NCI-H2196 (cell line): ENCODE results near the gene GRM4.

Experiments
- DNase-seq: peaks from one replicate; lab custom pipeline; 2025; ENCODE audit not compliant: unreplicated experiment; lab: John Stamatoyannopoulos, UW

Gene GRM4

DNA sequence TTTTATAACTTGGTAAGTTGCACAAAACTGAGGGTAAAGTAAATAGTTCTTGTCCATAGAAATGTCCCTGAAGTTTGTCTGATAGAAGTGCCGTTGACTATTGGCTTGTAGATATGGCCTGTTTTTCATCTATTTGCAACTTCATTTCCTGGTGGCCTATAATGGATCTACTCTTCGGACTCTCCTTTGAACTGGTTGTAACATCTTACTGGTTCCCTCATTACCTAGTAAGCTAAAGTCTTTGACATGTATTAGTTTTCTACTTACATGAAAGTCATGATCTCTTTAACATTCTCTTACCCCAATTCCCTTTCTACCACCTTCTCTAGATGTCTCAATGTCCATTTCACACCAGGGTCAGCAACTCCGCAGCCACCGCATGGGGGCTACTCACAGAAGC, 146.3 kb downstream of the GRM4 start:
- DNase-seq: no peak

DNA sequence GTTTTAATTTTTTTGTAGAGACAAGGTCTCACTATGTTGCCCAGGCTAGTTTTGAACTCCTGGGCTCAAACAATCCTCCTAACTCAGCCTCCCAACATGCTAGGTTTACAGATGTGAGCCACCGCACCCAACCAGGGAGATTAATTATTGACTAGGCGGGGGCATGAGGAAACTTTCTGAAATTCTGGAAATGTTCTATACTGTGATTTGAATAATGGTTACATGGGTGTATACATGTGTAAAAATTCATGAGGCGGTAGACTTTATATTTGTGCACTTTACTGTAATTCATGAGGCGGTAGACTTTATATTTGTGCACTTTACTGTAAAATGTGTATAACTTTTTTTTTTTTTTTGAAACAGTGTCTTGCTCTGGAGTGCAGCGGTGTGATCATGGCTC, 147.2 kb downstream of the GRM4 start:
- DNase-seq: no peak

DNA sequence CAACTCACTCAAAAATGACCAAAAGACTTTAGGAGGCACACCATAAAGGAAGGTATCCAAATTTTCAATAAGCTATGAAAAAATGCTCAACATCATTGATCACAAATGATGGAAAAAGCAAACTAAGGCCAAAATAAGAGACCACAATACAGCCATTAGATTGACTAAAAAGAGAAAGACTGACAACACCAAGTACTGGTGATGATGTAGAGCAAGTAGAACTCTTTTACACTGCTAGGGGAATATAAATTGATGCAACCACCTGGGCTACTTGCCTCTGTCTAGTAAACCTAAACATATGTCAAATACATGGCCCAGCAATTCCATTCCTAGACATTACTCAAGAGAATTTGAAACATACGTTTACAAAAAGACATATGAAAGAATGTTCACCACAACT, 148.6 kb downstream of the GRM4 start:
- no peak for DNase-seq

DNA sequence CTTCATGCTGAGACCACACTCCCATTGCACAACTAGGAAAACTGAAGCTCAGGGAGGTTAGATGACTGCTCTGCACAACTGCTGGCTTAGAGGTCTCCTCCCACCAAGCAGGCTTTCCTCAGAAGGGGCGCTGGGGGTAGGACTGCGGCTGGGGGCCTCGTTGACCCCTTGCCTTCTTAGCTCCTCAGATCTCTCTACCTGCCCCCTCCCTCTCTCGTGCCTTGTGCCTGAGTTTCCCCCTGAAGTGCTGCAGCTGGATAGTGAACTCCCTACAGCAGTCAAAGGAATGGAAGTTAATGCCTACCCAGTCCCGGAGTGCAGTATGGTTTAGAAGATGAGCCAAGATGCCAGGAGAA, 149.8 kb downstream of the GRM4 start:
- DNase-seq: no peak

DNA sequence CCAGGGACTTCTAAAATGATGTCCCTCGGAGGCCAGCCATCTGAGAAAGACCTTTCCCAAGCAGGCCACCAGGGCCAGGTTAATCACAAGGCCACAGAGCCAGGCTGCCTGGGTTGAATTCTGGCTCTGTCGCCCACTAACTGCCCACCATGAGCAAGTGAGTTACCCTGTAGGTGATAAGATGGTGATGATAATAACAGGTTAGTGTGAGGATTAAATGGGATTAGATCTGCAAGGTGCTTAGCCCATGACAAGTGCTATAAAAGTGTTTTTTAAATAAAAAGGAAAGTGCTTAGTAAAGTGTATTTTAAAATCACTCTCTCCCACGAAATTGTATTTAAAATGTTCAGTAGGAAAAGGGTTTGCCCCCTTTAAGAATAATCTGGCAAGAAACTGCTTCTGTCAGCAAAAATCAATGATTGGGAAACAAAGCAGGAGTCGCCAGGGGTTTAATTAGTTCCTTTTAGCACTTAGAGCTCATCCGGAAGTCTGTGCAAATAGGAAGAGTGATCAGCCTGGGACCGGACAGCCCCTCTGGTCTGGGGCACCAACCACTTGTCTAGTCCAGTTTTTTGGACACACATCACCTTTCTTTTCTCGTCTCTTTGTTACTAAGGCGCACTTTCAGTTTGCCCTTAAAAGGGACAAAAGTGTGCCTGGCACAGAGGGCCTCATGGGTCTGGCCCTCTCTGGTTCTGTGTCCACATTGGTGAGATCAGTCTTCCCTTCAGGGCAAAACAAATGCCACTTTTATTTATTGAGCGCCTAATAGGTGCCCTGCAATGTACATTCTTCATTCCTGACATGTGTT, 150.4 kb downstream of the GRM4 start:
- no peak for DNase-seq

DNA sequence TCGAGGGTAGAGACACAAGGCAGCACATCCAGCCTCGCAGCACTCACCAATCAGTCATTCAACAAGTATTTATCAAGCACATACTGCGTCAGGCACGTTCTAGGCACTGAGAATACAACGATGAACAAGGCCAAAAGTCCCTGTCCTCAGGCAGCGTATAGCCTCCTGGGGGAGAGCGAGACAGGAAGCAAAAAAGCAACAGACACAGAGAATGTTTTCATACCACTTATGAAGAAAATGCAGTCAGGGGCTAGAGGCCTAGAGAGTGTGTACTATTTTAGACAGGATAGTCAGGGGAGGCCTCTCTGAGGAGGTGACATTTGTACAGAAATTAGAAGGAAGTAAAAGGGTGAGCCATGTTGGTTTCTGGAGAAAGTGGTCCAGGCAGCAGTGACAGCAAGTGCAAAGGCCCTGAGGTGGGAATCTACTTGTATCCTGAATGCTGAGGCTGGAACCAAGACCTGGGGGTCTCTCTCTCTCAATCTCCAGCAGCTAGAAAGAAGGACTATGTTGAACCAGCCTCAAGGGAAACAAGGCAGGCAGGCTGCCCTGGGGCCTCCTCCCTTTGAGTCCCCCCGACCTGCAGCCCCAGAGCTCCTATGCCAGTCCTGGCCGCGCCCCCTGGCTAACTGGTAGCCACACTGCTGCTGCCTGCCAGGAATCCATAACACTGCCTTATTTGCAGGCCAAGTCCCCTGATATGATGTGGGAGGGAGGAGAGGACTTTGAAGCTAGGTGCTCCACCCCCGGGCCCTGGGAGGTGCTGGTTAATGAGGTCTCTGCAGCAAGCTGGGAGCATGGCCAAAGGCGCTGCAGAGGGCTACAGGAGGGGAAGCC, 151.2 kb downstream of the GRM4 start:
- peak; percentile 34 for DNase-seq

DNA sequence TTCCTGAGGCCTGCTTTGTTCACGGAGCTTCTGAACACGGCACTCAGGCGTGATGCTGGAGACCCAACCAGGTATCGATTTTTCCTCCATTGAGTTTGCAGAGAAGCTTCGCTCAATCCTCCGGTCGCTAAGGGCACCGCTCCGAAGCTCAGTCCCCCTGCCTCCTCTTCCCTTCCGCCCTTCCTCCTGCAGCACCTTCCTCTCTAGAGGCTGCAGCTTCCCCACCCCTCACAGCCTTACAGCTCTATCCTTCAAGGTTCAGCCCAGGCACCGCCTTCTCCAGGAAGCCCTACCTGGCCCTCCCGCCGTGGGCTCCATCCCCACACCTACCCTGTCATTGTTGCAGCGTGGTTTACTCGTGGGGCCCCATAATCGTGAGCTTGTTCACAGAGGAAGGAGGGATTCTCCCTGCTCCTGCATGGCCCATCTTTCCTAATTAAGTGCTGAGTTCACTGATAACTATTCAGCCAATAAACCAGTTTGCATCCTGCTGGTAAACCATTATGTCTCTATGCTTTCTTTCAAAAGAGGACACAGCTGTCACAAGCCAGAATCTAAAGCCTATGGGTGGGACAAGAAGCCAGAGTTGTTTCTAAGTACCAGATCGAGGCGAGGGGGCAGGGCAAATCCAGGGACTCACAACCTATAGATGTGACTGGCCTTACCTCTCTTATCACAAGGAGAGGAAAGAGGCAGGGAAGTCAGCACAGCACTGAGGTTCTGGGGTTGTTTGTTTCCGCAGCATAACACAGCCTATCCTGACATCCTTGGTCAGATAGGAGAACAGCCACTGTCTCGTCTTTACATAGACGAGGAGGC, 152.0 kb downstream of the GRM4 start:
- DNase-seq: no peak

DNA sequence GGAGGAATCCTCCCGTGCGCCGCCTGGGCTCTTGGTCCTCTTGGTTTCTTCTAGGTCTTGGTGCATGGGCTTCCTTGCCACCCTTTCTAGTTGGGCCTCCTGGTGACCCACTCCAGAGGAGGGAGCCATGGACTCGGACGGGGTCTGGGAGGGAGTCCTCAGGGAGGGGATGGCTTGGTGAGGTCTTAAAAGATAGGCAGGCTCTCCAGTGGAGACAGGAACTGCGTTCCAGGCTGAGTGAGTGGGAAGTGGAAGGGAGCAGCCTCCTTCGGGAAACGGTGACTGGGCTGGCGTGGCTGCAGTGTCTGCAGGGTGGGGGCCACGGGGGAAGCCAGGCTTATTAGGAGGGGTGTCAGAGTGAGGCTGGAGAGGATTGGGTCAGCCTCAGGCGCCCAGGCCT, 152.8 kb downstream of the GRM4 start:
- DNase-seq: no peak

DNA sequence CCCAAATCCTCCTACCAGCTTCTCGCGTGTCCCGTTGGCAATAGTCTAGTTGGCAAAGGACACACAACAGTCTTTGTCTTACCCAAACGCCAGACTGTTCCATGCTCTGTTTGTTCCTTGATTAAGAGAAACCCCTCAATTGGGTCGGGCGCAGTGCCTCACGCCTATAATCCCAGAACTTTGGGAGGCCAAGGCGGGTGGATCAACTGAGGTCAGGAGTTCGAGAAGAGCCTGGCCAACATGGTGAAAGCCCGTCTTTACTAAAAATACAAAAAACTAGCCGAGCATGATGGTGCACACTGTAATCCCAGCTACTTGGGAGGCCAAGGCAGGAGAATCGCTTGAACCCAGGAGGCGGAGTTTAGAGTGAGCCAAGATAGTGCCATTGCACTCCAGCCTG, 153.7 kb downstream of the GRM4 start:
- DNase-seq: no peak

DNA sequence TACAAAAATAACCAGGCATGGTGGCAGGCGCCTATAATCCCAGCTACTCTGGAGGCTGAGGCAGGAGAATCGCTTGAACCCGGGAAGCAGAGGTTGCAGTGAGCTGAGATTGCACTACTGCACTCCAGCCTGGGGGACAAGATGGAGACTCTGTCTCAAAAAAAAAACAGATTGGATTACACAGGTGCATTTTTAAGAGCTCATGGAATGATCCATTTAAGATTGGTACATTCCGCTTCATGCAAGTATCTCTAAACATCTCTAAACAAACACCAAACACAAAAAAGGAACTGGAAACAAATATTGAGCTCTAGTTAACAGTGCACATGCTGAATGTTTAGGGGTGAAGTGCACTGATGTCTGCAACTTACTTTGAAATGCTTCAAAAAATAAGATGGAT, 154.3 kb downstream of the GRM4 start:
- DNase-seq: no peak

DNA sequence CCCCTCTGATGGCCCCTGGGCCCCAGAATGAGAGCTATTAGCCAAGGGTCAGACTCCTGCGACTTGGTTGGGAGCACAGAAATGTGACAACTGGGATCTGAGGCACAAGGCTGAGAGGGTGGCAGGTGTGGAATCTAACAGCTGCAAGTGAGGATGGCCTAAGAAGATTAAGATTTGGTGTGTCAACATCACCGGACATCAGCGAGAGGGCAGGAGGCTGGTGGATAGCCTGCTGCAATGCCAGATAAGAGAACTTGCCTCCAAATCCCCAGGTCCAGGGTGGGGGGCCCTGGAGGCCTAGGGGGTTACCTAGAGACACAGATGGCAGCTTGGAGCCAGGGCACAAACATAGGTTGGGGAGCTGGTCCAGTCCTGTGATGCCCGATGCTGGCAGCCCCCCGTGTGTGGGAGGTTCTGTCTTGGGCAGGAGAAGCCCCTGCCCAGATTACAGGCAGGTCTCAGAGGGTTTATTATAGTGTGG, 155.8 kb downstream of the GRM4 start:
- DNase-seq: no peak

DNA sequence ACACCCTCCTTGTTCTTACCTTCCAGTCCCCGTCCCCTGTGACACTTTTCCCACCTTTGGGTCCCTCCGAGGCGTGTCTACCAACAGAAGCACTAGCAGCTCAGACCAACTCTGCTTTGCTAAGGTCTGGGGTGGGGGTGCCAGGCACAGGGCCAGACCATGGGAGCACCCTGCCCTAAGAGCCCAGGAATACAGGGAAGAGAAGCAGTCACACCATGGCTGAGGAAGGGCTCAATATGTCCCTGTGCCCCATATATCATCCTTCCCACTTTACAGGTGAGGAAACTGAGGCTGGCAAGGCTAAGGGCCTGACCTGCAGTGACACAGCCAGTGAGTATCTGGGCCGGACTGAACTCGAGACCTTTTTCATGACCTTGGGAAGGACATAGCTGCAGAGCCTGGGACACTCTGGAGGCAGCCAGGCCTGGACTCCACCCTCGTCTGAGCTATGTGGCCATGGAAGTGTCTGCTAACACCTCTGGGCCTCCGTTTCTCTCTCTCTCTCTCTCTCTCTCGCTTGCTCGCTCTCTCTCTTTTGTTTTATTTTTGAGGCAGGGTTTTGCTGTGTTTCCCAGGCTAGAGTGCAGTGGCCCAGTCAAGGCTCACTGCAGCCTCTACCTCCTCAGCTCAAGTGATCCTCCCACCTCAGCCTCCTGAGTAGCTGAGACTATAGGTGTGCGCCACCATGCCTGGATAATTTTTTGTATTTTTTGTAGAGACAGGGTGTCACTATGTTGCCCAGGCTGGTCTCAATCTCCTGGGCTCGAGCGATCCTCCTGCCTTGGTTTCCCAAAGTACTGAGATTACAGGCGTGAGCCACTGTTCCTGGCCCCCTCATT, 156.7 kb downstream of the GRM4 start:
- DNase-seq: no peak

DNA sequence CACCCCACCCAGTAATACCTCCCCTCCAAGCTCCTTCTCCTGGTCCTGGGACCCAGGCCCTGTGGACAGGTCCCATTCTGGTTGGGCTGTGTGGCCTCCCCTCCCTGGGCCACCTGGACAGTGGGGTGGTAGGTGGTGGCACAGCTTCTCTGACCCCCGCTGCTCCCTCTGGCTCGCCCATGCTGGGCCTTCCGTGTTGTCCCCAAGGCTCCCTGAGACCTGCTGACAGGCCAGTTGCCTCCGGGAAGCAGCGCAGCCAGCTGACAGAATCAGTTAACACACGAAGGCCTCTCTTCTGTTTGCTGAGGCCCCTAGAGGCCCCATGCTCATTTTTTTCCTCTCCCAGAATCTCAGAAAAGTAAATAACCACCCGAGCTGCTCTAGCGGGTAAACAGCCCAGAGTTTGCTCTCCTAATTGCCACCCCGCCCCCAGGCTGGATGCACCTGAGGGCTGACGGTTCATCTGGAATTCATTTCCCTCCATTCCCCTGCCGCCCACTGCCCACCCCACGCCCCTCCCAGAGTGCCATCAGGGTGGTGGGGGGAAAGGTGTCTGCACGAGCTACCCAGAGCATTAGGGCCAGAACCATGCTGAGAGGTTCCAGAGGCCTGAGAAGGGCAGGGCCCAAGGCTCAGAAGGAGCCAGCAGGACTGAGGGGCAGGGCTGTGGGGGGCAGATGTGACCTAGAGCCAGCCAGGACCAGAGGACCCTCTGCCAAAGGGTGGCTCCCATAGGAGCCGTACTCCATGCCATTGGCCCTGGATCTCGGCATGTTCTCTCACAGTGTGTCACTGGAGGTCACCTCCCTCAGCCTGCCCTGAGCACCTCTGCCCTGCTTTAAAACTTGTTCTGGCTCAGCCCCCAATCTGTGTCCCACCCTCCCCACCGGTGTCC, 157.5 kb downstream of the GRM4 start:
- peak; percentile 48 for DNase-seq

DNA sequence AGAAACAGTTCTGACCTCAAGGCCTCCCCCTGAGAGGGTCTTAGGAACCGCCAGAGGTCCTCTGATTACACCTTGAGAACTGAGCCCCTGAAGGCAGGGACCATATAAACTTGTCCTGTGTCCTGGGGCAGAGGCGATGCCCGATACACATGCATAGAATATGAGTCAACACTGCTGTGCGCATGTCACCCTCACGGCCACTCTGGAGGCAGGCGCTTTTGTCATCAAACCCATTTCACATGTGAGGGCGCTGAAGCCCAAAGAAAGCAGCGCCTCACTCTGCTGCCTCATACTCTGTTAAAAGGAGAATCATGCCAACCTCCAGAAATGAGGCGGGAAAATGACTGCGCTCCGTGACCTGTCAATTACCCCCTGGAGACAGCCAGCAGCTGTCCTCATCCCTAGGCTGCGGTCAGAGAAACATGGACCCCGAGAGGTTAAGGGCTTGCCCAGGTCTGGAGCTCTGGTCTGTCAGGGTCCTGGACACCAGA, 158.3 kb downstream of the GRM4 start:
- DNase-seq: no peak

DNA sequence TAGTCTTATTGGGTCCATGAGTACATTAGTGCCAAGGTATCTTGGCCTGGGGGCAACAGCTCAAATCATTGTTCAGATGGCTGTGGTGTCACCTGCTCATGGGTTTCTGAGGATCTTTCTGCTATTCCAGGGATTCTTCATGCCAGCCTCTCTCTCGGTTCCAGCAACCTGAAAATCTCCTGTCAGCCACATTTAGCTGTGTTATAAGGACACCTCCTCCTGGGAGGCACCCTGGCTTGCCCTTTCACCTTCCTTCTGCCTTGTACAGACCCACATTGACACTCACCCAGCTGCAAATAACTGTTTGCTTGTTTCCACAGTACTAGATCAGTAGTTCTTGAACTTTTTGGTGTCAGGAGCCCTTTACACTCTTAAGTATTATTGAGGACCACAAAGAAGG, 159.9 kb downstream of the GRM4 start:
- no peak for DNase-seq

DNA sequence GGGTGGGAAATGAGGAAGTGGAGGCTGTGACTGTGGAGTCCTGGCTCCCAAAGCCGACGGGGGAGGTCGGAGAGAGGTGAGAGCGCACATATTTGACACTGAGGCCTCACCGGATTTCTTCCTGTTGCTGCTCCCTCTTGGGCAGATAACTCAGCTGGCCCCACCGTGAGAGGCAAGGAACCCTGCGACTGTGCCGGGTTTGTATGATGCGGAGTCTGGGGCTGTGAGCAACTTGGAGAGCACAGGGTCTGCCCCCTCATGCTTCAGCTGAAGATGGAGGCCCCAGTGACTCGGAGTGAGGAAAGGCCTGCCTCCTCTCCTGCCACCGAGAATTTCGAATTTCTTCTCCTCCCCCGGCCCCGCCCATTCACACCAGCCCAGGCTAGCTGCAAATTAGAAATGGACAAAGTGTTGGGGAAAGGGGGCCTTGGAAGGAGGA, 160.6 kb downstream of the GRM4 start:
- DNase-seq: no peak

DNA sequence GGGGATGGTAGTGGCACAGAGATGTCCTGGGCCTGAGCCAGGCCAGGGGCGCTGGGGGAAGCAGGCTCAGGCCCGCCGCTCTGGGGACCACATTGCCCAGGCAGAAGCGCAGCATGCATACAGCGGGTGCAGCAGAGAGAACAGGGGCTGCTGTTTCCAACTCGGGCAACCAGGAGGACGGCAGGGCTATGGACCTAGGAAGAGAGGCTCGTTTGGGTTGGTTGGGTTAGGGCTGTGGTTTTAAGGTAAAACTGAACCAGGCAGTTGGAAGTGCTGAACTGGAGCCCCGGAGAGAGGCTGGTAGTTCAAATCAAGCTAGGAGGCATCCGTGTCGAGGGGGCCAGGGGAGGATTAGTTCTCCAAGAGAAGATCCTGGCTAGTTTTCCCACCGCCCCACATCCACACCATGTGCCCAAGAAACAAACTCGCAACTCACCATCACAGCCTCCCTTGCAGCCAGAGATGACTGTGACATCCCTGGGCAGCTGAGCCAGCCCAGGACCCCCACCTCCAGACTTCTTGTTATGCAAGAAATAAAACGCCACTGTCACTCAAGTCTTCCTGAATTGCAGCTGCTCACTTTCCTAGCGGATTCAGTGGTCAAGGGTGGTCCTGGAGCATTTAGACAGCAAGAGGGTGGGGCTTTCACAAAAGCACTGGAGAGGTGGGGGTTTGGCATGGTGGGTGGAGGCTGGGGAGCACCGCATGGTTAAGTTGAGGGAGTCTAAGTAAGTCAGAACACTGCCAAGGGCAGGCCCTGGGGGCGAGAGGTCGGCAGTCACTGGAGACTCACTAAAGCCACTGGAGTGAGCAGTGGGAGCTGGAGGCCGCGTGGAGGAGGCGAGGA, 161.2 kb downstream of the GRM4 start:
- no peak for DNase-seq

DNA sequence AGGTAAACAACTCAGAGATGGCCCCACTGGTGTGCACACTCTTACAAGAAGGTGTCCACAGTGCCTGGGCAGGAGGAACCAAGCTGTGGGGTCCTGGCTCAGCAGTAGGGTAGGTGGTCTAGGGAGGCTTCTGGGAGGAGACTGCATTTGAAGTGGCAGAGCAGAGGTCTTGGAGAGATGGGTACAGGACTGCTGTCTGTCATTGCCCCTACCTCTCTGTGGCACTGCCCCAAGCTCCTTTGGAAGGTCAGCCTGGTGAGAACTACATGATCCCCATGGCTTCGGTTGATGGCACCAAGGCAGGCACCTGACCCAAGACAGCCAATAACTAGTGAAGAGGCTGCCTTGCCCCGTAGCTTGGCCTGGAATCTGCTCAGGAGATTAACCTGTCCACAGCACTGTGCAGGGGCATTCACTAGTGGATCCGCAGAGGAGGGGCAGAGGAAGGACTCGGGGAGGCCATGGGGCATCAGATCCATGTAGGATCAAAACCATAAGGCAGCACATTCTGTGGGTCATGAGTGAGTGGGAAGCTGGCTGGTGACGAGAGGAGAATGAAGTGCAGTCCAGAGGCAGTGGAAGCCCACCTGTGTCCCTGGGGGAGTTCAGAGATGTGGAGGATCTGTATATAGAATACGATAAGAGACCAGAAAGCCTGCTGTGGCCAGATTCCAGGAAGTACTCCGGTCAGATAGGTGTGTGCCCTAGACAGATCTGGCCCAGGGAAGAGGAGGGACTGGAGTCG, 162.0 kb downstream of the GRM4 start:
- no peak for DNase-seq
